ENCODE data around the gene NR3C2.

The NR3C2 gene

GRCh38 chr4:148059617-148060180 is 382.5 kb downstream of the NR3C2 start:
- H3K36me3 ChIP-seq (ENCODE audit: insufficient read depth, low read length): no peaks in the 10 kb centered on the region
- H3K4me2 ChIP-seq (ENCODE audit: low read length): peak overlapping the region; percentile 66; the same call in 1 of the 2 replicates
- no peaks in the 10 kb centered on the region for H3K9me2 ChIP-seq (ENCODE audit: low read depth, low read length)
- H3K27me3 ChIP-seq (ENCODE audit: insufficient read depth, low read length): no peaks in the 10 kb centered on the region
- no peaks in the 10 kb centered on the region for H3K79me2 ChIP-seq (ENCODE audit: insufficient read depth, low read length)
- peak overlapping the region; percentile 17 for H3K4me3 ChIP-seq (ENCODE audit: low read depth, low read length, poor library complexity, severe bottlenecking)
- peak overlapping the region; percentile 84 for H3K27ac ChIP-seq (ENCODE audit: low read depth, low read length, poor library complexity, severe bottlenecking)
- no peaks in the 10 kb centered on the region for H3F3A ChIP-seq (ENCODE audit: insufficient read depth, low read length)
- peaks cover 86% of the 10 kb centered on the region for H3K4me1 ChIP-seq (ENCODE audit: insufficient read depth, low read length, severe bottlenecking)
- H3K9me3 ChIP-seq (ENCODE audit: low read length): no peaks in the 10 kb centered on the region
- H4K20me1 ChIP-seq (ENCODE audit: insufficient read depth, low read length): no peaks in the 10 kb centered on the region
- no peak overlapping the region for H3K9ac ChIP-seq (ENCODE audit: low read length)
- H2AFZ ChIP-seq (ENCODE audit: low read length): no peak overlapping the region
- TF ChIP-seq CTCF (IDR thresholded peaks at IDR 0.05; ENCODE audit: low read length) (no peak), EZH2 (IDR thresholded peaks at IDR 0.05; ENCODE audit: borderline replicate concordance, low read length) (no peak)

DNA sequence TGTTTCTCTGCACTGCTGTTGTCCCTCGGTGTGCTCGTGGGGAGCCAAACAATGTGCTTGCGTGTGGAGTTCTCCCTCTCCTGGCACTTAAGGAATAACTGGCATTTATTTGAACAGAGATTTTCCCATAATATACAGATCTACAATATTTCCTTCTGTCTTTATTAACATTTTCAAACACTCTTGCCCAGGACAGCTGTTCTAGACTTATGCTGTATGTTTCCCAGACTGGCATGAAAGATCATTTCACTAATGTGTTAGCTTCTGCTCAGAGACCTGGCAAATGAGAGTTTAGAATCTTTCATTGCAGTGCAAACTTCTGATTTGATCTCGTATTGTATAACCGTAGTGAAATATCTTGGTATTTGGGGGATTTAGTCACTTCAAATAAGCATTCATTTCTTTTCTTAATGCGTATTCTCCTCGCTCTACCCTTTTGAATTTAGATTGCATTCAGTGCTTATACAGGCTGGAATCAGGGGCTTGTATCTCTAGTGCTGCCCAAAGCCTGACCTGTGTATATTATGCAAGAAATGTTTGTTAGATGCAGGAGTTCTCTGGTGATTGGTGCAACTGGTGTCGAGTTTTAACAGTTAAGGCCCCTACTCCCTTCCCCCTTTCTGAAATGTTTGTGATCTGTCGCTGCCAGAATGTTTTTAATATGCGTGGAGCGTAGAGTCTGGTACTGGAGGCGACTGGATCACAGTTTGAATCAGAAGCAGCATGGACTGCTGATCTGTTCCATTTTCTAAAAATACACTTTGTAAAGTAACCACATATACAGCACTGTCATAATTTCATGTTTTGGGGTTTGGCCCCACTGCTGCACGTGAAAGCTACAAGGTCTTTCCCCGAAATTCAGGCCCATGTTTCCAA is 384.0 kb downstream of the NR3C2 start:
- Histone ChIP-seq H3K79me2 (ENCODE audit: insufficient read depth, low read length) (no peaks in the 10 kb centered on the region), H3F3A (ENCODE audit: insufficient read depth, low read length) (no peaks in the 10 kb centered on the region; the same call in 1 of the 2 replicates), H3K9me2 (ENCODE audit: low read depth, low read length) (no peaks in the 10 kb centered on the region), H3K9me3 (ENCODE audit: low read length) (no peaks in the 10 kb centered on the region), H3K9ac (ENCODE audit: low read length) (peak overlapping the region; percentile 4; the same call in 1 of the 2 replicates), H4K20me1 (ENCODE audit: insufficient read depth, low read length) (no peaks in the 10 kb centered on the region), H3K4me1 (ENCODE audit: insufficient read depth, low read length, severe bottlenecking) (peaks cover 100% of the 10 kb centered on the region), H2AFZ (ENCODE audit: low read length) (no peak overlapping the region), H3K27ac (ENCODE audit: low read depth, low read length, poor library complexity, severe bottlenecking) (peak overlapping the region; percentile 84), H3K36me3 (ENCODE audit: insufficient read depth, low read length) (no peaks in the 10 kb centered on the region), H3K4me3 (ENCODE audit: low read depth, low read length, poor library complexity, severe bottlenecking) (no peak overlapping the region), H3K27me3 (ENCODE audit: insufficient read depth, low read length) (no peaks in the 10 kb centered on the region), H3K4me2 (ENCODE audit: low read length) (peak overlapping the region; percentile 66)
- no peak for TF ChIP-seq EZH2 (IDR thresholded peaks at IDR 0.05; ENCODE audit: borderline replicate concordance, low read length)
- no peak for TF ChIP-seq CTCF (IDR thresholded peaks at IDR 0.05; ENCODE audit: low read length)

GRCh38 chr4:148057516-148057915 is 384.7 kb downstream of the NR3C2 start:
- Histone ChIP-seq H3K79me2 (ENCODE audit: insufficient read depth, low read length) (no peaks in the 10 kb centered on the region), H3F3A (ENCODE audit: insufficient read depth, low read length) (no peaks in the 10 kb centered on the region; the same call in 1 of the 2 replicates), H2AFZ (ENCODE audit: low read length) (no peak overlapping the region), H3K4me3 (ENCODE audit: low read depth, low read length, poor library complexity, severe bottlenecking) (peak overlapping the region; percentile 40), H3K9ac (ENCODE audit: low read length) (peak overlapping the region; percentile 19; the same call in 1 of the 2 replicates), H3K9me3 (ENCODE audit: low read length) (no peaks in the 10 kb centered on the region), H3K4me2 (ENCODE audit: low read length) (peak overlapping the region; percentile 66), H3K27me3 (ENCODE audit: insufficient read depth, low read length) (no peaks in the 10 kb centered on the region), H3K27ac (ENCODE audit: low read depth, low read length, poor library complexity, severe bottlenecking) (peak overlapping the region; percentile 84), H4K20me1 (ENCODE audit: insufficient read depth, low read length) (no peaks in the 10 kb centered on the region), H3K9me2 (ENCODE audit: low read depth, low read length) (no peaks in the 10 kb centered on the region), H3K4me1 (ENCODE audit: insufficient read depth, low read length, severe bottlenecking) (peaks cover 100% of the 10 kb centered on the region), H3K36me3 (ENCODE audit: insufficient read depth, low read length) (no peaks in the 10 kb centered on the region)
- TF ChIP-seq EZH2 (IDR thresholded peaks at IDR 0.05; ENCODE audit: borderline replicate concordance, low read length) (no peak), CTCF (IDR thresholded peaks at IDR 0.05; ENCODE audit: low read length) (no peak)

Data from OCI-LY1 (cell line).